Fibroblast of skin of left biceps (primary cell): Measurements from ENCODE around the gene SH2D5.
"Not testable (repeated sequence)": the region's sequence is repeated elsewhere in the genome, so short reads cannot be mapped to it uniquely, and the experiment has no call there.

Experiments used
- DNase-seq, 2 experiments: peaks; one replicate each; pipeline ENCODE4 v3.0.0-alpha.2; 2013; ENCODE audit warnings: low read depth in 2 of 2

Gene SH2D5

GRCh38 chr1:20695515-20695914 is 37.0 kb downstream of the SH2D5 start:
- DNase-seq, result no peak

GRCh38 chr1:20693623-20694022 is 38.9 kb downstream of the SH2D5 start:
- no peak for DNase-seq

- DNase-seq, result no peak
These were observed 40.6 kb downstream of the SH2D5 start for GRCh38 chr1:20691872-20692271.

GRCh38 chr1:20689645-20690056 is 42.9 kb downstream of the SH2D5 start:
- no peak for DNase-seq

- no peak for DNase-seq
These were observed 45.4 kb downstream of the SH2D5 start for GRCh38 chr1:20686883-20687725.

GRCh38 chr1:20685741-20686140 is 46.8 kb downstream of the SH2D5 start:
- DNase-seq, result no peak

GRCh38 chr1:20685099-20685662 is 47.3 kb downstream of the SH2D5 start:
- DNase-seq, result no peak

GRCh38 chr1:20684651-20685050 is 47.9 kb downstream of the SH2D5 start:
- DNase-seq, result no peak

GRCh38 chr1:20684050-20684620 is 48.4 kb downstream of the SH2D5 start:
- DNase-seq, result no peak

GRCh38 chr1:20683614-20684013 is 48.9 kb downstream of the SH2D5 start:
- DNase-seq, result no peak

- DNase-seq, result no peak
These were observed 49.8 kb downstream of the SH2D5 start for GRCh38 chr1:20682571-20683236.

- DNase-seq, result no peak
These were observed 50.5 kb downstream of the SH2D5 start for GRCh38 chr1:20681999-20682398.

GRCh38 chr1:20680269-20680668 is 52.2 kb downstream of the SH2D5 start:
- no peak for DNase-seq

GRCh38 chr1:20678599-20678998 is 53.9 kb downstream of the SH2D5 start:
- DNase-seq, result no peak

GRCh38 chr1:20673626-20674025 is 58.9 kb downstream of the SH2D5 start:
- not testable (repeated sequence) for DNase-seq

GRCh38 chr1:20672265-20672632 is 60.3 kb downstream of the SH2D5 start:
- no peak for DNase-seq

GRCh38 chr1:20670936-20671335 is 61.6 kb downstream of the SH2D5 start:
- DNase-seq, result no peak
